HG03520 (cell line): Measurements from ENCODE around the gene ROPN1B.
A peak's percentile ranks its signal among the peaks of the same experiment; 100 is the strongest.
"Not testable (repeated sequence)": the region's sequence is repeated elsewhere in the genome, so short reads cannot be mapped to it uniquely, and the experiment has no call there.

Experiments used
- ATAC-seq: cut with Tn5 transposase; IDR thresholded peaks from one replicate; pipeline ENCODE4 v1.9.1; 2021; ENCODE audit warnings: mild to moderate bottlenecking, moderate library complexity; ENCODE audit not compliant: unreplicated experiment

Gene ROPN1B

DNA sequence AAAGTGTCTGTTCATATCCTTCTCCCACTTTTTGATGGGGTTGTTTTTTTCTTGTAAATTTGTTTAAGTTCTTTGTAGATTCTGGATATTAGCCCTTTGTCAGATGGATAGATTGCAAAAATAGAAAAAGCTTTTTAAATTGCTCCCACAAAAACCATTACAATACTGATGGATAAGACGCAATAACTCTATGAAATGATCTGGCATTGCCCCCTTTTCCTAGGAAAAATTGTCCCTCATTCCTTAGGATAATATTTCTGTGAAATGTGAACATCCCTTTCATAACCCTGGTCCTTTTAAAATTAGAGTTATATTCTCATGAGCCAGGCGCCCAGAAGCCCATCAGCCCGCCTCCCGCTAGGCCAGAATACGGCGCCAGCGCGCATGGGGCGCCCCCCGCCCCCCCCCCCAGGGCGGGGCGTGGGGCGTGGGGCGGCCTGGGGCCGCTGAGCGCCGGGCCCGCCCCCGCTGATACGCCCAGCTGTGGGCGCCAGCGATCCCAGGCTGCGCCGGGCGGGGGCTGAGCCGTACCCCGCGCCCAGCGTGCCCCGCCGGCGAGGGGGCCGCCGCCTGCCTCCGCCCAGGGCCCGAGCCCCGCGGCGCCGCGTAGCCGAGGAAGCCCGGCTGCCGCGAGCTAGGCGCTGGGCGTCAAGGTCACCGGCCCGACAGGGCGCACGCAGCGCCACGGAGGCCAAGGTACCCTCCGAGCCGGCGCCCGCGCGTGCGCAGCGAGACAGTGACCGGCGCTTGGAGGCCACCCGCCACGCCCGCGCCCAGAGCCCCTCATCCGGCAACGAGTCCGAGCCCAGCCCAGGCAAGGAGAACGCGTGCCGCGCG is 11.1 kb upstream of the ROPN1B start:
- ATAC-seq, result no peak

DNA sequence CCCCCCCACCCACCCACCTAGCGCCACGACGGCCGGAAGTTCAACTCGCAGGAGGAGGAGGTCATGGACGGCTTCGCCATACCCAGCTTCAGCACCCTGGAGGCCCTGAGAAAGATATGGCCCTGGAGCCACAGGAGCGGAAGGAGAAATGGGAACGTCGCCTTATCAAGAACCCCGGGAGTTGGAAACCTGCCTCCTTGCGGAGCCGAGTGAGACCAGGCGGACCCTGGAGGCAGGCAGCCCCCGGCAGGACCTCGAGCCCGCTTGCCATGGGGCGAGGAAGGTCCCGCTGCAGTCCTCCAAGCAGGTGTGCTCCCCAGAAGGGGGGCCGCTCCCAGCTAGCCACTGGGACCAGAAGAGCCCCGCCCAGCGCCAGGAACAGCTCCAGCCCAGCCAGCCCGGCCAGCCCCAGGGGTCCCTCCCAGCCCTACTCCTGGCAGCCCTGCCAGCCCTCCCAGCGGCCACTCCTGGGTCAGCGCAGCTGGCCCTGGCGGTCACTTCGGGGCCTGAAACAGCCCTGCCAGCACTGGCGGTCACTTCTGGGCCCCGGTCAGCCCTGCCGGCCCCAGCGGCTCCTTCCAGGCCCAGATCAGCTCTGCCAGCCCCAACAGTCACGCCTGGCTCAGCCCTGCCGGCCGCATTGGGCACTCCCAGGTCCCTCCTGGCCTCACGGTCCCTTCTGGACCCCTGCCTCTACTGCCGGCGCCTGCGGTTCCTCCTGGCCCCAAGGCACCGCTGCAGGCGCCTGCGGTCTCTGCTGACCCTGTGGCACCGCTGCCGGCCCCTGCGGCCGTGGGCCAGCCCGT is 10.3 kb upstream of the ROPN1B start:
- no peak for ATAC-seq

- no peak for ATAC-seq
Observed at GRCh38 chr3:125959317-125960065, 9.5 kb upstream of the ROPN1B start.

GRCh38 chr3:125960066-125960424 is 8.9 kb upstream of the ROPN1B start:
- ATAC-seq, result no peak

- ATAC-seq, result no peak
Observed at GRCh38 chr3:125960456-125961288, 8.3 kb upstream of the ROPN1B start.

DNA sequence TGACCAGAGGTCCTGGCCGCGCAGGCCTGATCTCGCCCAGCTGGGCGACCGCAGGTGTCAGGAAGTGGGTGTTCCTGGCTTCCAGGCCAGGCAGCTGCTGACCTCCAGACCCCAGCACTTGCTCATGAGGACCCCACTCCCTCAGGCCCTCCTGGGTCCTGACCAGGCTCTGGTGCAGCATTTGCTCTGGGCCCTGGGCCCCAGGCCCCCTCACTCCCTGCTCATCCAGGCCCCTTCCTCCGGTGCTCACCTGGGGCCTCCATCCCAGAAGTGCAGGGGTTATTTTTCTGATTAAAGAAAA is 7.7 kb upstream of the ROPN1B start:
- no peak for ATAC-seq

DNA sequence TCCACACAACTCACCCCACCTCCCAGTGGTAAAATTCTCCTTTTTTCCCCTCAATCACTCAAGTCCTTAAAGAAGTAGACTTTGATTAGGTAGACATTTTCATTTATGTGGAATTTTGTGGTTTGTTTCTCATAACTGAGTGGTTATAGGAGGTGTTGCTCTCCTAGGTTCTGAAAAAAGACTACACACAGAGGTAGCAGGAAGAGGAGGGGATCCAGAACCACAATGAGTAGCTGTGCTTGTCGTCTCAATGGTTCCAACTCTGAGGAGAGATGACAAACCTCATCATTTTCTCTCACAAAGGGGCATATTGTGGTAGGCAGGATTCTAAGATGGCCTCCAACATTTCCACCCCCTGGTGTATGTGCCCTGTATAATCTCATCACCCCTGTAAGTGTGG is 5.1 kb upstream of the ROPN1B start:
- not testable (repeated sequence) for ATAC-seq

GRCh38 chr3:125965505-125965904 is 3.5 kb upstream of the ROPN1B start:
- ATAC-seq, result no peak

GRCh38 chr3:125967156-125967555 is 1.8 kb upstream of the ROPN1B start:
- ATAC-seq, result no peak

DNA sequence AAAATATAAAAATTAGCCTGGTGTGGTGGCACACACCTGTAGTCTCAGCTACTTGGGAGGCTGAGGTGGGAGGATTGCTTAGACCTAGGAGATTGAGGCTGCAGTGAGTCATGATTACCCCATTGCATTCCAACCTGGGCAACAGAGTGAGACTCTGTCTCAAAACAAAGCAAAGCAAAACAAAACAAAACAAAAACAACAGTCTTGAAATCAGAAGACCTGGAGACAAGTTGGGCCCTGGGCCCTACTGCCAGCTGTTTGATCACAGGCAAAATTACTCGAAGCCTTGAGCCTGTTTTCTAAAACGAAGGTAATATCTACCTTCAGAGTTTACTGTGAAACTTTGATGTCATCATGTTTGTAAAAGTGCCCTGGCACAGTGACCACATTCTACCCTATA is 857 bp upstream of the ROPN1B start:
- ATAC-seq, result not testable (repeated sequence)

GRCh38 chr3:125971997-125972944 is 3.3 kb downstream of the ROPN1B start:
- ATAC-seq, result peak; percentile 56

DNA sequence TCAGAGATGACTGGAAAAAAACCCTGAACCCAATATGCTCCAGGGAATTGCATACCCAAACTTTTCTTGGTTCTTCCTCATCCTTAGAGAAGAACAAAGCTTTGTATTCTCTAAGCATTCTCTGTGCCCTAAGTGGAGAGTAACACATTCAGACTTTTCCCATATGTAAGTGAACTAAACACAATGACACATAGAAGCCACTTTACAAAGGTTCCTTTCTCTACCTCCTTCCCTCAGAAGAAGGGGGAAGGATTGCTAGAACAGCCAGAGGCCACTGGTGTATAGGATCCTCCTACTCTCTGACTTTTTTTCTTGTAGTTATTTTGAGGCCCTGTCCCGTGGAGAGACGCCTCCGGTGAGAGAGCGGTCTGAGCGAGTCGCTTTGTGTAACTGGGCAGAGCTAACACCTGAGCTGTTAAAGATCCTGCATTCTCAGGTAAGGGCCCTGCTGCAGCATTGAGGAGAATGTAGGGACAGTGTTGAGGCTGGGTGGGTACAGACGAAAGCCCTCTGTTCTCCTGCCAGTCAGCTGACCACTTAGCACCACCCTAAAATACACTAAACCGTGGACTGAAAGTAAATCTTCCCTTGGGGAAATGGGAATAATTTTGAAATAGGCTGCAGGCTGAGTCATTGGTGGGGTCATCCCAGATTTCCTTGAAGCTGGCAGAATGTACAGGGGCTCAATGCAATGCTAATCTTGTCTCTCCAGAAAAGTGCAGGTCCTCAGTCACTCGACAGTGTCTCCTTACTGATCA is 6.4 kb downstream of the ROPN1B start:
- ATAC-seq, result not testable (repeated sequence)

DNA sequence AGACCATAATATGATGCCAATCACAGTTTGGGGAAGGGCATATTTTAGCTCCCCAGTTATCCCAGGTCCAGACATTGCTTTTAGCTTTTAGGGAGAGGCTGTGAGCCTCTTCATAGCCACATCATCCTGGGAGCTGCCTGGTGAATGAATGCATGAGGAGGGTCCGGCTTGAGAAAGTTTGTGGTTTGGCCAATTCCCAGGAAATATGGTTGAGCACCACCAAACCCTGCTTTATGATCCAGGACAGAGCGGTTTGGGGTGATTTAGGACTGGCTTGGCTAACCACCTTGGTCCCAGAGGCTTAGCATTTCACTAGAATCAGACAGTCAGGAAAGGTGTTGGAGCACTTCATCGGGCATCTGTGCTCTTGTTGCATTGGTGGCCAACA is 7.0 kb downstream of the ROPN1B start:
- ATAC-seq, result not testable (repeated sequence)

GRCh38 chr3:125977104-125977503 is 8.1 kb downstream of the ROPN1B start:
- not testable (repeated sequence) for ATAC-seq

DNA sequence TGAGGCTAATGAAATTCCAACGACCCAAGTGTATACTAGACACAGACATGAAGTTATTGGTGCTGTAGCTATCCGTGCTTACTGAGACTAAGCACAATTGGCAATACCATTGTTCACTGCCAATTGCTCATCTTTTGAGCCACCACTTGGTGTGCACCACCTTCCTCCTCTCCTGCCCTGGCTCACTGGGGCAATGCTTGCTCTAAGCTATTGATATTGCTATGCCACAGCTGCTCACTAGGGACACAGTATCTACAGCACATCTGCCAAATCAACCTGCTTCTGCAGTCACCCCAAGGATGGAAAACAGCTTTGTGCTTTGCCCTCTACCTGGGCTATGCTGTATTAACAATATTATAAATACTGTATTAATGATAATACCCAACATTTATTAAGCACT is 16.0 kb downstream of the ROPN1B start:
- not testable (repeated sequence) for ATAC-seq

- ATAC-seq, result peak; percentile 92
Observed at GRCh38 chr3:125990253-125990970, 21.4 kb downstream of the ROPN1B start.

DNA sequence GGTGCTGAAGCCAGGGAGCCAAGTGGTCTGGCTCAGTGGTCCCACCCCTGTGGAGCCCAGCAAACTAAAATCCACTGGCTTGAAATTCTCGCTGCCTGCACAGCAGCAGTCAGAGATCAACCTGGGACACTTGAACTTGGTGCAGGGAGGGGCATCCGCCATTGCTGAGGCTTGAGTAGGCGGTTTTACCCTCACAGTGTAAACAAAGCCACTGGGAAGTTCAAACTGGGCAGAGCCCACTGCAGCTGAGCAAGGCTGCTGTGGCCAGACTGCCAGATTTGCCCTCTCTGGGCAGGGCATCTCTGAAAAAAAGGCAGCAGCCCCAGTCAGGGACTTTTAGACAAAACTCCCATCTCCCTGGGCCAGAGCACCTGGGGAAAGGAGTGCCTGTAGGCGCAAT is 27.8 kb downstream of the ROPN1B start:
- ATAC-seq, result not testable (repeated sequence)

DNA sequence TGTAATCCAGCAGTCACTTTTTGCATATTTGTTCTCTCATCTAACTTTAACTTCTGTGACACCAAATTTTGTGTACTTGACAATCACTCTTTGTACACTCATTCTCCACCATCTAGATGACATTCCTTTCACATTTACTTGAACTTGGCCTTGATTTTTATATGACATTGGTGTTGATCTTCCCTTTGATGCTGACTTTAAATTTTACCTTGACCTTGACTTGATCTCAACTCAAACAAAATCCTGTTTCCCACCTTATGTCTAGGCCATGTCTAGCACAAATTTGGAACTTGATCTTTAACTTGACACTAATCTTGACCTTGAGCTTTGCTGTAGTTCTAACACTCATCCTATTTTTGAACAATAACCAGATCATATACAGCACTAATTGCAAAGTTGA is 33.2 kb downstream of the ROPN1B start:
- ATAC-seq, result no peak
